ENCODE data around the gene GTSE1. TPM values are rescaled to one million over a fixed set of nuclear protein-coding genes. Genes with fewer than 3 reads are reported as not detected.

GTSE1 gene, protein sequence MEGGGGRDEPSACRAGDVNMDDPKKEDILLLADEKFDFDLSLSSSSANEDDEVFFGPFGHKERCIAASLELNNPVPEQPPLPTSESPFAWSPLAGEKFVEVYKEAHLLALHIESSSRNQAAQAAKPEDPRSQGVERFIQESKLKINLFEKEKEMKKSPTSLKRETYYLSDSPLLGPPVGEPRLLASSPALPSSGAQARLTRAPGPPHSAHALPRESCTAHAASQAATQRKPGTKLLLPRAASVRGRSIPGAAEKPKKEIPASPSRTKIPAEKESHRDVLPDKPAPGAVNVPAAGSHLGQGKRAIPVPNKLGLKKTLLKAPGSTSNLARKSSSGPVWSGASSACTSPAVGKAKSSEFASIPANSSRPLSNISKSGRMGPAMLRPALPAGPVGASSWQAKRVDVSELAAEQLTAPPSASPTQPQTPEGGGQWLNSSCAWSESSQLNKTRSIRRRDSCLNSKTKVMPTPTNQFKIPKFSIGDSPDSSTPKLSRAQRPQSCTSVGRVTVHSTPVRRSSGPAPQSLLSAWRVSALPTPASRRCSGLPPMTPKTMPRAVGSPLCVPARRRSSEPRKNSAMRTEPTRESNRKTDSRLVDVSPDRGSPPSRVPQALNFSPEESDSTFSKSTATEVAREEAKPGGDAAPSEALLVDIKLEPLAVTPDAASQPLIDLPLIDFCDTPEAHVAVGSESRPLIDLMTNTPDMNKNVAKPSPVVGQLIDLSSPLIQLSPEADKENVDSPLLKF
- 6.8 and 8.5 TPM in 2 replicates for total RNA-seq (2012; rRNA removed)

DNA sequence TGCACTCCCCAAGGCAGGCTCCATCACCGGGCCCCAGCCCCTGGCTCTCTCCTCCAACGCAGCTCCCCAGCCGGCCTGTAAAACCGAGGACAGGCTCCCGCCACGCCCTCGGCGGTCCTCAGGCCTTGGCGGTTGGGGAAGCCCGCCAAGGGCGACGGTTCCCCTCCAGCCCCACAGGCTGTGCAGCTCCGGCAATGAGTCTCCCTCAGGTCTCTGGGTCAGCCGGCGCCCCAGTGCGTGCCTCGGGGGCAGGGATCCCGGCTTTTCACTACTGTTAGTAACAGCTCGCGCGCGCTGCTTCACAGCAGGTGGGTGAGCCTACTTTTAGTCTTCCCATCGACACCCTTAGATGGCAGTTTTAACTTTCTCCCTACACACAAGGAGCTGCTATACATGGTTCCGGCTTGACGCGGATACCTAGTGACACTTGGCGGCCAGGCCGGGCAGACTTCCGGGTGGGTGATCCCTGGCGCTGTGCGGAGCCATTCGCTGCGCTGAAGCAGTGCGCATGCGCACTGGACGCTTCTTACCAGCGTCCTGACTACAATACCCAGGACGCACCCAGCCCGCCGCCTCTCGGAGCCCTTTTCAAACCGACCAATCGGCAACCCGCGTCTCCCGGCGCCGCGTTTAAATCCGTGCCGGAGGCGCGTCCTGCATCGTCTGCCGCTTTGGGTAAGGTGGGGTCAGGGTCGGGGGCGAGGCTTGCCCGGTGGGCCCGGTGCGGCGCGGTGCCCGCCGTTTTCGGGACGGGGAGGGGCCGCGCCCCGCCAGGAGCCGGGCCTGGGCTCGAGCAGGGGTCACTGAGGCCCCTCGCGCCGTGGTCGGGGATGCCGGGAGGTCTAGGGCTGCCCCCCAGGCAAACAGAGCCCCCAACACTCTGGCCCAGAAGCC, at the start of gene GTSE1:
GTSE1 (plus strand) TSS at position 614 of the 894 bp plus-strand sequence. CDS start 531 bp downstream, outside the sequence.
- Histone ChIP-seq H3K36me3 (ENCODE audit: insufficient read depth, low read length) (peaks cover 14% of the 10 kb centered on the region), H3K4me2 (ENCODE audit: low read length) (peak within 1 kb of the TSS; percentile 99), H3K4me3 (ENCODE audit: low read length) (peak within 1 kb of the TSS; percentile 82), H3K4me1 (ENCODE audit: control insufficient read depth, insufficient read depth, low read length) (peaks cover 10% of the 10 kb centered on the region), H3K9me3 (replicated peaks; ENCODE audit: low read length) (no peaks in the 10 kb centered on the region), H3K9ac (ENCODE audit: low read depth, low read length) (peak within 1 kb of the TSS; percentile 86), H3K27me3 (ENCODE audit: control insufficient read depth, insufficient read depth, low read length) (no peaks in the 10 kb centered on the region)

DNA sequence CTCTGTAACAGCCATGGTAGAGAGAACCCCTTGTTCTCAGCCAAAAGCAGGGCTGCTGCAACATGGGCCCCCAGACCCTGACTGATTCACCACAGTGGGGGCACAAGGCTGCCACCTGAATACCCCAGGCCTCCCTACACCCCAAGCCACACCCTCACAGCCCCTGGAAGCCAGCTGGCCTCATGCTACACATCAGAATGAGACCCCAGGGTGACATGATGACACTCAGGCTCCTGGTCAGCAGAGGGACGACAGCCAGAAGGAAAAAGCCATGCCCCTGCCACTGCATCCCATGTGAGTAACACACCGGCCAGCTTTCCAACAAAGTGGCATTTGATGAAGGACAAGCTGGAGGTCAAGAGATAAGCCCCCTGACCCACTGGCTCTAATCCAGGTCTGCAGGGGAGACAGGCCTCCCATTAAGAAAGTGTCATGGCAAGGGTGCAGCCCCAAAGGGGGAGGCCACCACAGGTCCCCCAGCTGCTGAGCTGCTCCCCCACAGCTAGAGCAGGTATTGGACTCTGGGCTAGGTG, 49.2 kb upstream of the GTSE1 start:
- H3K4me3 ChIP-seq (ENCODE audit: low read length) = no peak overlapping the region
- peaks cover 27% of the 10 kb centered on the region for H3K4me1 ChIP-seq (ENCODE audit: control insufficient read depth, insufficient read depth, low read length)
- H3K9me3 ChIP-seq (replicated peaks; ENCODE audit: low read length) = no peaks in the 10 kb centered on the region
- no peaks in the 10 kb centered on the region for H3K27me3 ChIP-seq (ENCODE audit: control insufficient read depth, insufficient read depth, low read length)
- H3K9ac ChIP-seq (ENCODE audit: low read depth, low read length) = no peak overlapping the region
- H3K36me3 ChIP-seq (ENCODE audit: insufficient read depth, low read length) = peaks cover 10% of the 10 kb centered on the region
- no peak overlapping the region for H3K4me2 ChIP-seq (ENCODE audit: low read length)

DNA sequence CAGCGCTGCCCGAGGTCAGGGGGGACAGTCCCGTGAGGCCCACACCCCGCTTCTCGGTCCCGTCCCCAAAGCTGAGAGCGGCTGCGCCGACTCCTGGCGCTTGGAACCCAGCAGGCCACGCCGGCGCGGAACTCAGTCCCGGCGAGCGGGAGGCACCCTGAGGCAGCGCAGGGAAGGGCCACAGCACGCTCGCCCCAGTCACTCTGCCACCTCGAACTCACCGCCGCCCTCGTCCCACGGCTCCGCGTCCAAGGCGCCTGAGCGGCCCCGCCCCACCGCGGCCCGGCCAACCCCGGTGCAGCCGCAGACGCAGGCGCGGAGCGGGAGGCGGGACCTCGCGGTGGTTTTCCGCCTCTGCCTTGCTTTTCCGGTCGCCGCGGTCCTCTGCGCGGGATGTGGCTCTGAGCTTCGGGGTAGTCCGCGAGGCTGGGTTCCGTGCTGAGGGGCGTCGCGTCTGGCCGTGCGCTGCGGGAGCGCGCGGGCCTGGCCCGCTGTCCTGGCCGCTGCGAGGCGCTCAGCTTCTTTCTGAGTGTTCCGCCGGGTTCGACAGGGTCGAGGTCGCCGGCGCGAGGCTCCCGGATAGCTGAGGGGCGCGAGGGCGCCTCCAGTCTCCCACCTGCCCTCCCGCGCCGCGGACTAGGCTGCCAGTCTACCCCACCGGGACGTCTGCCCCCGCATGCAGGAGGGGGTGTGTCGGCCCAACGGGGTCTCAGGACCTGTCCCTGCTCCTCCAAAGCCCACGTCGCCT, 46.5 kb upstream of the GTSE1 start, which contains the start of gene CDPF1:
CDPF1 (minus strand) TSS at position 259 of the 748 bp plus-strand sequence. CDS start 2,009 bp downstream, outside the sequence.
- peak within 1 kb of the TSS; percentile 87 for H3K4me3 ChIP-seq (ENCODE audit: low read length)
- peak within 1 kb of the TSS; percentile 100 for H3K4me2 ChIP-seq (ENCODE audit: low read length)
- H3K4me1 ChIP-seq (ENCODE audit: control insufficient read depth, insufficient read depth, low read length) = peaks cover 36% of the 10 kb centered on the region

DNA sequence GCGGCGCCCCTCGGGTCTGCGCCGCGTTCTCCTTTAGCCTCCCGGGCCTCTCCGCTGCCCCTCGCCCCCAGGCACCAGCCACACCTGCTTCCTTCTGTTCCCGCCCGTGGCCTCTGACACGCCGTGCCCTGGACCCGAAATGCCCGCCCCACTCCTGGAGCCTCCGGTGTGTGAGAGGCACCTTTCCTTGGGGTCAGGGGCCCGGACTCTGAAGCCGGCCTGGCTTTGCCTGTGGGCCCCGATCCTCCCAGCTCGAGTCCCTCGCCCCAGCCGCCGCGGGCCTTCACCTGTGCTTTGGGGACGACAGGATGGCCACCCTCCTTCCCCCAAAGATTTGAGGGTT, 45.9 kb upstream of the GTSE1 start:
- Histone ChIP-seq H3K36me3 (ENCODE audit: insufficient read depth, low read length) (peaks cover 6% of the 10 kb centered on the region), H3K4me2 (ENCODE audit: low read length) (peak overlapping the region; percentile 100), H3K27me3 (ENCODE audit: control insufficient read depth, insufficient read depth, low read length) (no peaks in the 10 kb centered on the region), H3K4me1 (ENCODE audit: control insufficient read depth, insufficient read depth, low read length) (peaks cover 31% of the 10 kb centered on the region), H3K9ac (ENCODE audit: low read depth, low read length) (peak overlapping the region; percentile 91), H3K4me3 (ENCODE audit: low read length) (peak overlapping the region; percentile 87), H3K9me3 (replicated peaks; ENCODE audit: low read length) (no peaks in the 10 kb centered on the region)

More for the DNA sequence above, 46.5 kb upstream of the GTSE1 start, which contains the start of gene CDPF1:
- H3K9me3 ChIP-seq (replicated peaks; ENCODE audit: low read length) = no peaks in the 10 kb centered on the region
- peak within 1 kb of the TSS; percentile 91 for H3K9ac ChIP-seq (ENCODE audit: low read depth, low read length)
- peaks cover 6% of the 10 kb centered on the region for H3K36me3 ChIP-seq (ENCODE audit: insufficient read depth, low read length)
- no peaks in the 10 kb centered on the region for H3K27me3 ChIP-seq (ENCODE audit: control insufficient read depth, insufficient read depth, low read length)

DNA sequence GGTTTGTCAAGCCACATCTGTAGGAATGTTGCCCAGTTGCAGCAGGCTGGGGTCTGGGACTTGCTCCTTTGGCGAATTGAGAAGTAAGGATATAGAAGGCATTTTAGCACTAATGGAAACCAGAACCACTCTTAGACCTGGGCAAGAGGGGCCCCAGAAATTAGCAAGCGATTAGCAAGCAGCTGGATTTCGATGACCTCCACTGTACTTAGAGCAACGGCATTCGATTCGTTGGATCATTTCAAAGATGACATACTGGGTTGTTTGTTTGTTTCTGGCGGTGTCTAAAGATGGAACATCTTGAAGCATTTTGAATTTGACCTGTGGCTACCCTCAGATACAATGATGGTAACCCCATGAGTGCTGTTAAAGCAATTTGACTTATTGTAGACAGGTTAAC, 45.4 kb upstream of the GTSE1 start:
- Histone ChIP-seq H3K4me3 (ENCODE audit: low read length) (peak overlapping the region; percentile 87), H3K9me3 (replicated peaks; ENCODE audit: low read length) (no peaks in the 10 kb centered on the region), H3K4me2 (ENCODE audit: low read length) (peak overlapping the region; percentile 100), H3K4me1 (ENCODE audit: control insufficient read depth, insufficient read depth, low read length) (peaks cover 28% of the 10 kb centered on the region), H3K27me3 (ENCODE audit: control insufficient read depth, insufficient read depth, low read length) (no peaks in the 10 kb centered on the region), H3K36me3 (ENCODE audit: insufficient read depth, low read length) (peaks cover 6% of the 10 kb centered on the region), H3K9ac (ENCODE audit: low read depth, low read length) (peak overlapping the region; percentile 91)

DNA sequence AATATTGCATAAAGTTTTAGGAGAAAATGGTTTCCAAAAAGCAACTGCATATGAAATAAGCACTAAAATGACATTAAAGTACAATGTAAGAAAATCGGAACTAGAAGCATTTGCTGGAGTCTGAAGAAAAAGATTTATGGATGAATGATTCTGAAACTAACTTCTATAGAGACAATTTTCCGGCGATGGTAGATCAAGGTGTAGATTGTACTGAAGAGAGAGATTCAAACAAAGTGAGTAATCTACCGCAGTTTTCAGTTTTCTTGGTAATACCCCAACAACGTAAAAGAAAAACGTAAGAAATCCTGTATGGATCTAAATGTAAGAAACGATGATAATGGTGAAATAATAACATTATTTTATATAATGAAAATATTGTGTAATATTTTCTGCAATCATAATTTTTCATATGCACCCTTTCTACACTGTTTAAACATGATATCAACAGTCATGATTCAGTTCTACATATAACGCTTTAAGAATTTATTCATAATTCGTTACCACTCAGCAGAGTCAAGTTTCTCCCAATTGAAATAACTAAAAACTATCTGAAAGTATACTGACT, 44.8 kb upstream of the GTSE1 start:
- H3K4me3 ChIP-seq (ENCODE audit: low read length) = no peak overlapping the region
- no peaks in the 10 kb centered on the region for H3K36me3 ChIP-seq (ENCODE audit: insufficient read depth, low read length)
- H3K4me1 ChIP-seq (ENCODE audit: control insufficient read depth, insufficient read depth, low read length) = peaks cover 28% of the 10 kb centered on the region
- no peak overlapping the region for H3K4me2 ChIP-seq (ENCODE audit: low read length)
- H3K27me3 ChIP-seq (ENCODE audit: control insufficient read depth, insufficient read depth, low read length) = no peaks in the 10 kb centered on the region
- H3K9ac ChIP-seq (ENCODE audit: low read depth, low read length) = no peak overlapping the region
- H3K9me3 ChIP-seq (replicated peaks; ENCODE audit: low read length) = no peaks in the 10 kb centered on the region

DNA sequence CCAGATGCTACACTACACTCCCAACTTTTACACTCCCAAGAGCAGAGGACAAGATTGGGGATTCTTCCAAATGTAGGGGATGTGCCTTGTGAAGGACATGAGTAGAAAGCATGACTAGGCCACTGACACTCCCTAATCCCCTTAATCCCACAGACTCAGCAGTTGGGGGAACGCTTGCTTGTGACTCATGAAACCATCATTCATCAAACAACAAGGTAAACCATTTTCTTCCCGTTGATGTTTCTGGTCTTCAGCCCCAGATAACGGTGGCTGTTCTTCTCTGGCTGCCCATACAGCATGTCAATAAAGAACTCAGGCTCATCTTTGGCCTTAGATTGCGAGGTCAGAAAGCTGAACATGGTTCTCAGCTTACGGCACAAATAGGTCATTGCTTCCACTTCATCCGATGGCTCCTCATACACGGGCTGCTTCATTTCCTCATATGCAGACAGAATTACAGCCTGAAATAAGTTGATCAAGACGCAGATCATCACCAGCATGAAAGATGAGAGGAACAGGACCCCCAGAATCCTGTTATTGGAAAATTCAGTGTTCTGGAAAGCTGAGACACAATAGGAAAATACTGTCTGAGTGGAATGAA, 40.2 kb upstream of the GTSE1 start:
- Histone ChIP-seq H3K4me3 (ENCODE audit: low read length) (no peak overlapping the region), H3K9ac (ENCODE audit: low read depth, low read length) (no peak overlapping the region), H3K27me3 (ENCODE audit: control insufficient read depth, insufficient read depth, low read length) (peaks cover 11% of the 10 kb centered on the region), H3K4me2 (ENCODE audit: low read length) (no peak overlapping the region), H3K36me3 (ENCODE audit: insufficient read depth, low read length) (no peaks in the 10 kb centered on the region), H3K9me3 (replicated peaks; ENCODE audit: low read length) (no peaks in the 10 kb centered on the region), H3K4me1 (ENCODE audit: control insufficient read depth, insufficient read depth, low read length) (peaks cover 11% of the 10 kb centered on the region)

DNA sequence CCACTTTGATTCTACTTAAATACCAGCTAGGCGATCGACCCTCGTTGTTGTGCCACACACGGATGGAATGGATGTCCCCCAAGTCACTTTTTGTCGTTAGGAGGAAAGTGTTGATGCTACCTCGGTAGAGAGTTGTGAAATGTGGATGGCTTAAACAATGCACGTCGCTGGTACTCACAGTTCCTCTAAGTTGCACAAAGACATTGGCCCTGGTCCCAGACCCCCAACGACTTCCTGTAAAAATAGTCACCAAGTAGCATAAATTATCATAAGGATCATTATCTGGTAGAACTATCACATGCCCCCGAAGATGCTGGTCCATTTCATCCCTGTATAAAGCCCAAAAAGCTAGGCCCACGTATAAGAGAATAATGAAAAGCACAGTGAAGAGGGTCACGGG, 37.3 kb upstream of the GTSE1 start:
- no peaks in the 10 kb centered on the region for H3K9me3 ChIP-seq (replicated peaks; ENCODE audit: low read length)

DNA sequence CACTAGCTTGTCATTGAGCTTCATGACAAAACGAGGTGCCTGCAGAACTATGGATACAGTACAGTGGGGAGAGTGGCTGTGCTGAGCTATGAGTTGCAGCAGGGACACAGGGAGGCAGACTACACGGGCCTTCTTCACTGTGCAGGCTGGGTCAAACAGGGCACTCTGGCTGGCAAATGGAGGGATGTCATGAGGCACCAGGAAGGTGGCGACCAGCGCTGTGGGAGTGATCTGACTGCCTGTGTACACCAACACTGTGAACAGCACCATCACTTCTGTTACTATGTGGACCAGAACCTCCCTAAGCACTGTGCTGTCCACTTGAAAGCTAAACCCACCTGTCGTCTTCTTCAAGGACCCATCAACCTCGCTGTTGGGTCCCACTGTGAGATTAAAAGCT, 36.6 kb upstream of the GTSE1 start:
- peaks cover 2% of the 10 kb centered on the region for H3K9me3 ChIP-seq (replicated peaks; ENCODE audit: low read length)
- no peaks in the 10 kb centered on the region for H3K36me3 ChIP-seq (ENCODE audit: insufficient read depth, low read length)
- H3K27me3 ChIP-seq (ENCODE audit: control insufficient read depth, insufficient read depth, low read length) = peaks cover 25% of the 10 kb centered on the region
- H3K4me2 ChIP-seq (ENCODE audit: low read length) = no peak overlapping the region
- no peak overlapping the region for H3K9ac ChIP-seq (ENCODE audit: low read depth, low read length)
- no peaks in the 10 kb centered on the region for H3K4me1 ChIP-seq (ENCODE audit: control insufficient read depth, insufficient read depth, low read length)
- H3K4me3 ChIP-seq (ENCODE audit: low read length) = no peak overlapping the region

More for the DNA sequence above, 37.3 kb upstream of the GTSE1 start:
- H3K4me3 ChIP-seq (ENCODE audit: low read length) = no peak overlapping the region
- H3K4me1 ChIP-seq (ENCODE audit: control insufficient read depth, insufficient read depth, low read length) = peaks cover 4% of the 10 kb centered on the region
- no peaks in the 10 kb centered on the region for H3K36me3 ChIP-seq (ENCODE audit: insufficient read depth, low read length)
- no peak overlapping the region for H3K4me2 ChIP-seq (ENCODE audit: low read length)
- peaks cover 25% of the 10 kb centered on the region for H3K27me3 ChIP-seq (ENCODE audit: control insufficient read depth, insufficient read depth, low read length)
- no peak overlapping the region for H3K9ac ChIP-seq (ENCODE audit: low read depth, low read length)
